Liver (tissue), 3 donors: ENCODE results near the gene TEFM.

Source experiments
- ATF3 ChIP-seq: IDR thresholded peaks from 2 replicates; pipeline ENCODE4 v1.6.1; 2016; ENCODE audit warnings: antibody characterized with exemption
- CTCF ChIP-seq: fragments of 150-350 bp; IDR thresholded peaks from 2 replicates; pipeline ENCODE4 v1.5.1; 2017; ENCODE audit warnings: improper control_type of control experiment, low read depth, low read length; ENCODE audit not compliant: missing input control
- RAD21 ChIP-seq, 2 donors: IDR thresholded peaks; 2 replicates each; pipeline ENCODE4 v1.6.1; 2016; ENCODE audit warnings: antibody characterized with exemption in 2 of 2, mild to moderate bottlenecking in 2 of 2
- TAF1 ChIP-seq: conservative IDR thresholded peaks from 2 replicates; pipeline ENCODE4 v1.6.1; 2016; ENCODE audit warnings: antibody characterized with exemption, mild to moderate bottlenecking
- donor health status: healthy.
- donor health status: healthy.

- no peak for TF ChIP-seq CTCF
- no peak for TF ChIP-seq RAD21 (IDR thresholded peaks at IDR 0.05)
- no peak for TF ChIP-seq ATF3
- TF ChIP-seq TAF1, result no peak
Observed at GRCh38 chr17:30950189-30950588, 44.2 kb upstream of the TEFM start.
